ENCODE results near the gene ZMYND10. TPM values are rescaled to one million over a fixed set of nuclear protein-coding genes. Genes with fewer than 3 reads are reported as not detected.

The ZMYND10 gene
- total and polyA plus RNA-seq, 2 experiments from 2014 or later: 0.61 to 1.5 TPM

DNA sequence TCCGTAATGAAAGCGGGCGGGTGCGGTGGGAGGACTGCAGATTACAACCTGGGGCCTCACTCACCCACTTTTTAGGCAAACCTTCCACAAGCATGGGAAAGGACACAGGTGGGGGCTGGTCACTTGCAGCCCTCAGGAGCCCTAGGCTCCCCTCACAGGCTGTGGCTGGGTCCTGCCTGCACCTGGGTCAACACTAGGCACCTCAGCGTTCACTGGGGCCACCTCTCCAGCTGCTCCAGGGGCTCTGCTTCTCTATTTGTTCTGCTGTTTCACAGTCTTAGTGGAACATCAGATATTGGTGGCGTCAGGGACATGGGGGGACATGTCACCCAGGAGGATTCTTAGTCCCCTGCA lies 43.9 kb upstream of the ZMYND10 start:
- Histone ChIP-seq H3K4me1 (ENCODE audit: insufficient read depth) (no peaks in the 10 kb centered on the region), H2AFZ (no peak overlapping the region), H3K4me2 (ENCODE audit: unreplicated experiment) (no peak overlapping the region), H3K36me3 (ENCODE audit: low read depth) (no peaks in the 10 kb centered on the region), H3K9ac (no peak overlapping the region), H3K9me3 (ENCODE audit: low read depth) (no peaks in the 10 kb centered on the region), H3F3A (ENCODE audit: insufficient read depth) (no peaks in the 10 kb centered on the region), H3K9me2 (ENCODE audit: insufficient read depth) (no peaks in the 10 kb centered on the region), H3K27me3 (replicated peaks; ENCODE audit: insufficient read depth) (peaks cover 22% of the 10 kb centered on the region), H3K27ac (no peak overlapping the region), H3K4me3 (no peak overlapping the region), H3K79me2 (ENCODE audit: insufficient read depth) (no peaks in the 10 kb centered on the region), H4K20me1 (ENCODE audit: insufficient read depth) (no peaks in the 10 kb centered on the region)
- 76 to 84% methylated on average over 6 of the region's 6 CpGs for WGBS, 2 experiments (ENCODE audit: low coverage in 1 of 2, low lambda C conversion rate in 2 of 2, missing lambda C conversion rate in 2 of 2)
- no peak for DNase-seq
- in situ Hi-C loops (cut with MboI): no loop called here
- no peak for TF ChIP-seq EZH2phosphoT487 (IDR thresholded peaks at IDR 0.05; ENCODE audit: insufficient read depth, low read depth)
- TF ChIP-seq EZH2 (IDR thresholded peaks at IDR 0.05; ENCODE audit: insufficient read depth, poor library complexity, severe bottlenecking): no peak

DNA sequence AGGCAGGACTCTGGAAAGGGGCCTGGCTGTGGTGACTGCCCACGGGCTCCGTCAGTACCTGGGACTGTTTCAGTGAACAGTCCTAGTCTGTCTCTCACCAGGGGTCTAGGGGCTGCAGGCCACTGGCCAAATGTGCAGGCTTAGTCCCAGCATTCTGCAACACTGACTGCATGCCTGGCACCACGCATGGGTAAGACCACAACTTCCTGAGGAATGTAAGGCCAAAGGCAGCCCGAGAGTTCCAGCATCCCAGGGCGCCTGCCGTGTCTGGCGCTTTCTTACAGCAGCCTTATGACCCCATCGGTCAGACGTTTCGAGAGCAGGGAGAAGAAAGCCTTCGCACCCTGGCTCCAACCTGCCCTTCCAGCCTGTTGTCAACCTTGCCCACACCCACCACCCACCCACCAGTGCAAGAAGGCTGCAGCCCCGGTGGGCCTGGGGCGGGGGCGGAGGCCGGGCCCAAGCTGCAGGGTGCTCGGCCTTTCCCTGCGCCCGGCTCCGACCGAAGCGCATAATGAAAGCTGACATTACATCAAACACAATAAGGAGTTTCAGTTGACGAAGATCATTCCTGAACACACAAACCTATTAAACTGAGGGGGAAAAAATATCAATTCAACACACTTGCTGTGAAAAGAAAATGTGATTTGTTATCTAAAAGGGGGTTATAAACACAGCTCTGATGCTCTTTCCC lies 43.3 kb upstream of the ZMYND10 start:
- Histone ChIP-seq H3K79me2 (ENCODE audit: insufficient read depth) (no peaks in the 10 kb centered on the region), H3K9me2 (ENCODE audit: insufficient read depth) (no peaks in the 10 kb centered on the region), H3K36me3 (ENCODE audit: low read depth) (no peaks in the 10 kb centered on the region), H4K20me1 (ENCODE audit: insufficient read depth) (no peaks in the 10 kb centered on the region), H3K27me3 (replicated peaks; ENCODE audit: insufficient read depth) (peaks cover 22% of the 10 kb centered on the region), H3K4me3 (no peak overlapping the region), H3K27ac (no peak overlapping the region), H3F3A (ENCODE audit: insufficient read depth) (no peaks in the 10 kb centered on the region), H3K9ac (no peak overlapping the region), H3K4me2 (ENCODE audit: unreplicated experiment) (no peak overlapping the region), H3K4me1 (ENCODE audit: insufficient read depth) (no peaks in the 10 kb centered on the region), H2AFZ (no peak overlapping the region), H3K9me3 (ENCODE audit: low read depth) (no peaks in the 10 kb centered on the region)
- WGBS, 2 experiments (ENCODE audit: low coverage in 1 of 2, low lambda C conversion rate in 2 of 2, missing lambda C conversion rate in 2 of 2): 70 to 73% methylated on average over 20 to 22 of the region's 22 CpGs
- DNase-seq: no peak
- in situ Hi-C loops (cut with MboI): no loop called here
- TF ChIP-seq EZH2 (IDR thresholded peaks at IDR 0.05; ENCODE audit: insufficient read depth, poor library complexity, severe bottlenecking): no peak
- no peak for TF ChIP-seq EZH2phosphoT487 (IDR thresholded peaks at IDR 0.05; ENCODE audit: insufficient read depth, low read depth)

DNA sequence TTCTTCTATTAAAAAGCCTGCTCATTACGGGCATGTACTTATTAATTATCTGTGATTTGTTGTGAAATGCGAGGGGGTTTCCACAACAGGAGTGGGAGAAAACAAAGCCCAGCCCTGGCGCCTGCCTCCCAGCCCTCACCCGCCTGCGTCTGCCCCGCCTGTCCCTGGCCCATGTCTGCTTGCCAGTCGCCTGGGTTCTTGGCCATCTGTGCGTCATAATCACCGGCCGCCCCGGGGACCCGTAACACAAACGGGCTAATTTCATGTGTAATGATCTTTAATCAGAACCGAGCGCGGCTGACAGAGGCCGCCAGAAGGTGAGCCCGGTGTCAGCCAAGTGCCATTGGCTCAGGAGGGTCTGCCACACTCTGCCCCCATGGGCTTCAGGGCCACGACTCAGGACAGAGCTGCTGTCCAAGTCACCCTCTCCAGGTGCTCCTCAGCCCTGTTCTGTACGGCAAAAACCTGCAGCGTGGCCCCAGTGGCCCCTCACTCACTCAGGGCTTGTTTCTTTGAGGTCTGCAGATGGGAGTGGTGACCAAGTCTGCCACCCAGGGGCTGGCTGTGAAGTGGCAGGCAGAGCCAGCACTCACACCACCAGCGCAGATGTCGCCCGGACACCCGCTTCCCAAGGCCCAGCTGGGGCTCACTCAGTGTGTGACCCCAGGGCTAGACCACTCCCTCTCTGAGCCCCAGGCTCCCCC lies 42.6 kb upstream of the ZMYND10 start:
- peak; percentile 38 for DNase-seq
- no peak overlapping the region for H3K9ac ChIP-seq
- WGBS, 2 experiments (ENCODE audit: low coverage in 1 of 2, low lambda C conversion rate in 2 of 2, missing lambda C conversion rate in 2 of 2): 7 to 8% methylated on average over 25 of the region's 25 CpGs
- H3K9me3 ChIP-seq (ENCODE audit: low read depth): no peaks in the 10 kb centered on the region
- H3K4me1 ChIP-seq (ENCODE audit: insufficient read depth): no peaks in the 10 kb centered on the region
- no peaks in the 10 kb centered on the region for H3K79me2 ChIP-seq (ENCODE audit: insufficient read depth)
- no peak overlapping the region for H3K27ac ChIP-seq
- H4K20me1 ChIP-seq (ENCODE audit: insufficient read depth): no peaks in the 10 kb centered on the region
- H3K27me3 ChIP-seq (replicated peaks; ENCODE audit: insufficient read depth): peaks cover 22% of the 10 kb centered on the region
- H3K36me3 ChIP-seq (ENCODE audit: low read depth): no peaks in the 10 kb centered on the region
- H2AFZ ChIP-seq: 0 out of 2 replicates have a peak overlapping the region, but pooled peaks have one; percentile 26
- H3K4me2 ChIP-seq (ENCODE audit: unreplicated experiment): no peak overlapping the region
- H3K9me2 ChIP-seq (ENCODE audit: insufficient read depth): no peaks in the 10 kb centered on the region
- in situ Hi-C loops (cut with MboI): no loop called here
- no peak for TF ChIP-seq EZH2 (IDR thresholded peaks at IDR 0.05; ENCODE audit: insufficient read depth, poor library complexity, severe bottlenecking)
- TF ChIP-seq EZH2phosphoT487 (IDR thresholded peaks at IDR 0.05; ENCODE audit: insufficient read depth, low read depth): no peak
- no peaks in the 10 kb centered on the region for H3F3A ChIP-seq (ENCODE audit: insufficient read depth)
- H3K4me3 ChIP-seq: no peak overlapping the region

DNA sequence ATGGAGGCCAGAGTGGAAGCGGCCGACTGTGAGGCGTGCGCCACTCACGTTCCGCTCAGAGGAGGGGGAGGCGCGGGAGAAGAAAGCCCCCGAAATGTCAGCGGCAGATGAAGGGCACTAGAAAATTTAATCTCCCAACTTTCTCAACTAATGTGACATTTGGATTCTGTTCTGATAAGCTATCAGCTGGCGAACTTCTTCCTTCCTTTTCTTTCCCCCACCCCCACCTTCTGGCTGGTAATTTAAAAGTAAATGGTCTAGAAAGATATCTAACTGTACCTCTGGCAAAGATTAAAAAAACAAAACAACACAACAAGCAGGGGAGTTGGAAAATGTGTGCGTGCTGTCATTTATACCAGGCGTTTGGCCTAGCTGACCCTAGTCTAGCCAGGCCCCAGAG lies 40.2 kb upstream of the ZMYND10 start:
- no peaks in the 10 kb centered on the region for H3F3A ChIP-seq (ENCODE audit: insufficient read depth)
- no peak for DNase-seq

More for the DNA sequence above, 40.2 kb upstream of the ZMYND10 start:
- Histone ChIP-seq H3K79me2 (ENCODE audit: insufficient read depth) (no peaks in the 10 kb centered on the region), H3K4me1 (ENCODE audit: insufficient read depth) (no peaks in the 10 kb centered on the region), H3K27ac (no peak overlapping the region), H3K4me2 (ENCODE audit: unreplicated experiment) (no peak overlapping the region), H3K9me2 (ENCODE audit: insufficient read depth) (no peaks in the 10 kb centered on the region), H3K27me3 (replicated peaks; ENCODE audit: insufficient read depth) (peaks cover 22% of the 10 kb centered on the region), H2AFZ (no peak overlapping the region), H3K36me3 (ENCODE audit: low read depth) (no peaks in the 10 kb centered on the region), H3K9ac (no peak overlapping the region), H3K9me3 (ENCODE audit: low read depth) (no peaks in the 10 kb centered on the region), H4K20me1 (ENCODE audit: insufficient read depth) (no peaks in the 10 kb centered on the region), H3K4me3 (no peak overlapping the region)
- no peak for TF ChIP-seq EZH2phosphoT487 (IDR thresholded peaks at IDR 0.05; ENCODE audit: insufficient read depth, low read depth)
- WGBS, 2 experiments (ENCODE audit: low coverage in 1 of 2, low lambda C conversion rate in 2 of 2, missing lambda C conversion rate in 2 of 2): 83 to 86% methylated on average over 12 to 13 of the region's 13 CpGs
- in situ Hi-C loops (cut with MboI): no loop called here
